Islet of Langerhans (tissue), 1 donor: ENCODE measurements around the gene VWA5B1.
"Not testable (repeated sequence)": the region's sequence is repeated elsewhere in the genome, so short reads cannot be mapped to it uniquely, and the experiment has no call there.

Experiments used
- FAIRE-seq: peaks from one replicate; lab custom pipeline; 2011; peaks lifted over from hg19 to GRCh38; lab: Jason Lieb, UNC

VWA5B1 gene

GRCh38 chr1:20279509-20279908 lies 11.2 kb upstream of the VWA5B1 start:
- FAIRE-seq, result no peak

DNA sequence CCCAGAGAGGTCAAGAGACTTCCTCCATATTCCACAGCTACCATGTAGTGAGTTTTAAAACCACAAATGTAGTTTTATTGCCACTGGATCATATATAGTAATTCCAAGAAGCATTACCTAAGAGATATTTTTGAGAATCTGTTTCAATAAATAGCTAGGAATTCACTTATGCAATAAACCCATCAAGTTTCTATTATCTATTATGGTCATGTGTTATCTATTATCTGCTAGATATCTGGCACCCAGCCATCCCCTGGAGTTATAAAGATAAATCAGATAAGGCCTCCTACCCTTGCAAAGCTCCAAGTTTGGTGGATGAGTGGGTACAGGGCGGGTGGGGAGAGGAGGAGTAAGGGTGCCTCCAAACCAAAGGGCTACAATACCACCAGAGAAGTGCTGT lies 10.3 kb upstream of the VWA5B1 start:
- no peak for FAIRE-seq

- FAIRE-seq, result no peak
Observed at GRCh38 chr1:20280906-20281305, 9.8 kb upstream of the VWA5B1 start.

DNA sequence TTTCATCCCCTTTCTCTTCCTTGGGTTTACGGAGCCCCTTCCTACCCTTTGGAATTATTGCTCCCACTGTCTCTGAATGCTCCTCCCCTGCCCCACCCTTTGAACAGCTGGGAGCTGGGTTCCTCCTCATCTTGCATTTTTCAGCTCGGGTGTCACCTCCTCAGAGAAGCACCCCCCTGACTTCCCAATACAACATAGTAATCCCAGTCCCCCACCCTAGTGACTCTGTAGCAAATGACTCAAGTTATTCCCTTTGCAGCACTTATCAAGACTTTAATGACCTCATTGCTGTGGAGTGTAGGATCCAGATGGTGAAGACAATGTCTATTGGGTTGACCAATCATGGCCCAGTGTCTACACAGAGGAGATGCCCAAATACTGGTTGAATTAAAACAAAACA lies 8.9 kb upstream of the VWA5B1 start:
- FAIRE-seq, result no peak

GRCh38 chr1:20282533-20282932 lies 8.1 kb upstream of the VWA5B1 start:
- FAIRE-seq, result no peak

- FAIRE-seq, result no peak
Observed at GRCh38 chr1:20284046-20284445, 6.6 kb upstream of the VWA5B1 start.

GRCh38 chr1:20284625-20285024 lies 6.0 kb upstream of the VWA5B1 start:
- no peak for FAIRE-seq

GRCh38 chr1:20285510-20285909 lies 5.2 kb upstream of the VWA5B1 start:
- no peak for FAIRE-seq

- not testable (repeated sequence) for FAIRE-seq
Observed at GRCh38 chr1:20287696-20288095, 3.0 kb upstream of the VWA5B1 start.

DNA sequence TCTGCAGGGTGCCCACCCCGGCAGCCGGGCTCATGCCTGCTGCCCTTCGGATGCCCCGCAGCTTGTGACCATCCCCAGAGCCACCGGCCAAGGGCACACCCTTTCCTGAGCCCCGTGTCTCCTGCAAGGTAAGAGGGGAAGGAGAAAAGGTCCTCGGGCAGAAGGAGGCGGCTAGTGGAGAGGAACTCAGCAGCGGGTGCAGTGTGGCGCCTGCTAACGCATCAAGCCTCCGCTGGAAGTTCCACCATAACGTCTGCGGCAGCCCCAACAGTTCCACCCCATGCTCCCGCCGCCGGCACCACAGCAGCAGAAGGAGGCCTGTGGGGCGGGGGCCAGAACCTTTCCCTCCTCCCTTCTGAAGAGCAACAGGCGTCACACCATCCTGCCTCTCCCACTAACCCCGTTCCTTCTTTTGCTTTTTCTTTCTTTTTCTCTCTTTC lies 990 bp downstream of the VWA5B1 start:
- no peak for FAIRE-seq

GRCh38 chr1:20298626-20299025 lies 8.0 kb downstream of the VWA5B1 start:
- FAIRE-seq, result no peak

DNA sequence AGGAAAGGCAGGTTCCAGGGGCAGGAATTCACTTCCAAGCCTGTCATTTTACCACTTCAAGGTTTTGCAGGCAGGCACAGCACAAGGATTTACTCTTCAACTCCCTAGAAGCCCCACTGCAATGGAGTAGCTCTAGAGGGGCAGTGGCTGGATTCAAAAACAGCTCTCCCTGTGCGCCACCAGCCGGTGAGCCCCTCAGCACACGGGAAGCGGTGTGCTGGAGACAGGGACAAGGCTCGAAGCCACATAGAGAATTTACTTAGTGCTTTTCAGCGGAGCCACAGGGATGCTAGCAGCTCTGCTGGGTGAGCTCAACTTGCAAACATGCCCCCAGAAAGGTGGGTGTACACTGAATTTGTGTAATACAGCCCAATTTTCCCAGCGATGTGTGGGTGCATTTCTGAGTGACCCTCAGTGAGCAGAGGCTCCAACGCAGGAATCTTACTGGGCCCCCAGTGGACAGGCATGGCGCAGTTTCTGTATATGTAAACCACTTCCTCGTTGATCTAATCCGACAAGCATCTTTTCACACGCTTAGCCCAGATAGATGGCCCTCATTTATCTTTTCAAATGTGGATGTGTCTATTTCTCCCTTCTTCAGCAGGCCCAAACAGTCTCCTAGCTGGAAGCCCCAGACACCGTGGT lies 10.9 kb downstream of the VWA5B1 start:
- FAIRE-seq, result no peak

DNA sequence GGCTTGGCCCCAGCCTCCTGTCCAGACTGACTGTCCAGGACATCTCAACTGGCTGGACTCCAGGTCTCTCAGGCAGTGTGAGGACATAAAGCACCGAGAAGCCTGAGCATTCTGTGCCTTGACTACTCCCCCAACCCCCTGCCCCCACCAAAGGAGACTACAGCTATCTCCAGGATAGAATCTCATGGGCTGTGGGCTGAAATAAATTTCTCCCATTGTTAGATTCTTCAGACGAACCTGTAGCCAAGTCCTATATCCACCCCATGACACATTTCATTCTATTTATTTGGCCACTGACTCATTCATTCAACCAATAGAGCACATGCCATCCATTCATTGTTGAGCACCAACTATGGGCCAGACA lies 11.4 kb downstream of the VWA5B1 start:
- FAIRE-seq, result no peak

DNA sequence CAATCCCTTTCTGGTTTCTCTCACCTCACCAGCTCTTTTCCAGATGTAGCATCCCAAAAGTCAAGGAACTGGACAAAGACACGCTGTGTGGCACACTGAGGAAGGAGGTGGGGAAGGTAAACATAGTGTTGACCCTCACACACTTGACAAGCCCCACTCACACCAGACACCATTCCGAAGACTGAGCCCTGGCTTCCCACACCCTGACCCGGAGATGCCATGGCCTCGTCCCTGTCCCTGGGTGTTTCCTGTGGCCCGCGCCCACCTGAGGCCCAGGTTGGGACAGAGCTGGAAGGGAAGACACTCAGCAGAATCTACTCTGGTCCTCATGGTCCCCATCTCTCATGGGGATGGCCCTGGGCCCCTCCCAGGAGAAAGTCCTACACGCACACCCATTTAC lies 16.4 kb downstream of the VWA5B1 start:
- no peak for FAIRE-seq

GRCh38 chr1:20308569-20308968 lies 17.9 kb downstream of the VWA5B1 start:
- FAIRE-seq, result no peak

- no peak for FAIRE-seq
Observed at GRCh38 chr1:20311289-20311688, 20.6 kb downstream of the VWA5B1 start.

DNA sequence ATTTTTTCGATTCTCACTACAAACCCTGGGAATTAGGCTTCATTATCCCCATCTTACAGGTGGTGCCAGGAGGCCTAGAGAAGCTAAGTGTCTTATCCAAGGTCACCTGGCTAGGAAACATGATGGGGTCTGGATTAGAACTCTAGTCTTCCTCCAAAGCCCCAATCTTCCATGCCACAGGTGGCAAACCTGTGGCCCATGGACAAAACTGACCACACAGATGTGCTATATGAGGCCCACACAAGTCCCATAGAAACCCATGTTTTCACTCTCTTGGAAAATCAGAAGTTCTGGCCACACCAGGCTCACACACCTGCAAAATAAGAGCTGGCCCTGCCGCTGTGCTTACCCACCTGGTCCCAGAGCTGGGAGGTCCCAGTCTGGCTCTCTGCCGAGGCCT lies 21.6 kb downstream of the VWA5B1 start:
- FAIRE-seq, result no peak

DNA sequence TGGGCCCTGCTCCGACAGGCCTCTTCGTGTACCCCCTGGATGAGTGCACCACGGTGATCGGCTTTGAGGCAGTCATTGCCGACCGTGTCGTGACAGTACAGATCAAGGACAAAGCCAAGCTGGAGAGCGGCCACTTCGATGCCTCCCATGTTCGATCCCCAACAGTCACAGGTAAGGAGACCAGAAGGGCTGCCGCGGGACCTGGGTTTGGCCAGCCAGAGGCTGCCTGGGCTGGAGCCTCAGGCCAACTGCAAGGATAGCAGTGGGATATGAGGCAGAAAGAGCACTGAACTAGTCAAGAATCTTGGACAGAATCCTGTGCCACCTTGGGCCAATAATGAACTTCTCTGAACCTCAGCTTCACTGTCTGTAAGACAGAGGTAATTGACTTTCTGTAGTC lies 22.1 kb downstream of the VWA5B1 start:
- FAIRE-seq, result no peak

DNA sequence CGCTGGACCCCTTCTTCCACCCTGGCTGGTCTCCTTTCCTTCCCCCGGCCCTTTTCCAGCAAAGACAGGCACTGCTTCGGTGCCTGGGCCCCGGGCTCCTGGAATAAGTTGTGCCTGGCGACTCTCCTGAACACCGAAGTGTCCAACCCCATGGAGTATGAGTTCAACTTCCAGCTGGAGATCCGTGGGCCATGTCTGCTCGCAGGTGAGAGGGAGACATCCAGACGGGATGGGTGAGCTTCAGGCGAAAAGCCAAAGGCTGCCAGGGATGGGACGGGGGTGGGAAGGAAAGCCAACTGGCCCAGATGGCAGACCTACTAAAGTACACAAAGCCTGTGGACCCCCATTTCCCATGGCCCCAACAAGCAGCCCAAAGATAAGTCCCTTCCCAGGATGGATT lies 26.8 kb downstream of the VWA5B1 start:
- FAIRE-seq, result no peak

DNA sequence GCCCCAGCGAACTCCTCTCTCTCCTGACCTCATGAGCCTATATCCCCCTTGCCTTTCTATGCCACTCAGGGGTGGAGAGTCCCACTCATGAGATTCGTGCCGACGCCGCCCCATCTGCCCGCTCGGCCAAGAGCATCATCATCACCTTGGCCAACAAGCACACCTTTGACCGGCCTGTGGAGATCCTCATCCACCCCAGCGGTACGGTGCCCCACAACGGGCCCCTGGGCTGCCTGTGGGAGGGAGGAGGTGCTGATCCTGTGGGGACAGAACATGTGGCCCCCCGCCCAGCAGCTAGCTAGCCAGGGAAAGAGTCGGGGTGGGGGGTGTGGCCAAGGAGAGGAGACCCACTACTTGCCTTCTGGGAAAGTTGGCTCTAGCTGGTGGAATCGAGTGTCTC lies 27.8 kb downstream of the VWA5B1 start:
- no peak for FAIRE-seq

DNA sequence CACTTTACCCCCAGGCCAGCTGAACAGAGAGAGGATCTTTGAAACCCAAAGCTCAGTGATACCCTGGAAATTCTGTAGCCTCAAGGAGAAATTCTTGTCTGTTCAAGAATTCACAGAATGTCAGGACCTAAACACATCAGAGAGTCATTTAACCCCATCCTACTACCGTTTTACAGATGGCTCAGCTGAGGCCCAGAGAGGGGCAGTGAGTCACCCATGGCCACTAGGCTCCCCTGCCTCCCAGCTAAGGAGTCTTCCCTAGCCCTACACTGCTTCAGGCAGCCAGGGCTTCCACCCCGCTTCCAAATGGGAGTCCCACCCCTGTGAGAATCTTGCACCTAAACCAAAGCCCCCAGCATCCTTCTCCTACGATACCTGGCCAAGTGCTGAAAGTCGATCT lies 28.3 kb downstream of the VWA5B1 start:
- no peak for FAIRE-seq

- FAIRE-seq, result no peak
Observed at GRCh38 chr1:20319456-20320220, 29.0 kb downstream of the VWA5B1 start.

- no peak for FAIRE-seq
Observed at GRCh38 chr1:20320704-20321103, 30.0 kb downstream of the VWA5B1 start.

GRCh38 chr1:20321573-20321972 lies 30.9 kb downstream of the VWA5B1 start:
- FAIRE-seq, result no peak
